HG03039 (cell line): ENCODE measurements around the gene RNF187.

Experiments used
- ATAC-seq: cut with Tn5 transposase; IDR thresholded peaks from one replicate; pipeline ENCODE4 v1.9.1; 2021; ENCODE audit warnings: mild to moderate bottlenecking, moderate library complexity; ENCODE audit not compliant: unreplicated experiment

RNF187 gene

DNA sequence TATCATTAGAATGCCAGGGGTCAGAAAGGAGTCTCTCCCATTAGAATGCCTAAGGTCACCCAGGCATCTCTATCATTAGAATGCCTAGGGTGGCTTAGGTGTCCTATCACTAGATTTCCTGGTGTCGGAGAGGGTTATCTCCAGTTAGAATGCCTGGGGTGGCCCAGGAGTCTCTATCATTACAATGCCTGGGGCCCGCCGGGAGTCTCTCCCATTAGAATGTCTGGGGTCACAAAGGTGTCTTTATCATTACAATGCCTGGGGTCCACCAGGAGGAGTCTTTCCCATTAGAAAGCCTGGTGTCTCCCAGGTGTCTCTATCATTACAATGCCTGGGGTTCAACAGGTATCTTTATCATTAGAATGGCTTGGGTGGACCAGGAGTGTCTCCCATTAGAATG, 56.2 kb downstream of the RNF187 start:
- no peak for ATAC-seq

DNA sequence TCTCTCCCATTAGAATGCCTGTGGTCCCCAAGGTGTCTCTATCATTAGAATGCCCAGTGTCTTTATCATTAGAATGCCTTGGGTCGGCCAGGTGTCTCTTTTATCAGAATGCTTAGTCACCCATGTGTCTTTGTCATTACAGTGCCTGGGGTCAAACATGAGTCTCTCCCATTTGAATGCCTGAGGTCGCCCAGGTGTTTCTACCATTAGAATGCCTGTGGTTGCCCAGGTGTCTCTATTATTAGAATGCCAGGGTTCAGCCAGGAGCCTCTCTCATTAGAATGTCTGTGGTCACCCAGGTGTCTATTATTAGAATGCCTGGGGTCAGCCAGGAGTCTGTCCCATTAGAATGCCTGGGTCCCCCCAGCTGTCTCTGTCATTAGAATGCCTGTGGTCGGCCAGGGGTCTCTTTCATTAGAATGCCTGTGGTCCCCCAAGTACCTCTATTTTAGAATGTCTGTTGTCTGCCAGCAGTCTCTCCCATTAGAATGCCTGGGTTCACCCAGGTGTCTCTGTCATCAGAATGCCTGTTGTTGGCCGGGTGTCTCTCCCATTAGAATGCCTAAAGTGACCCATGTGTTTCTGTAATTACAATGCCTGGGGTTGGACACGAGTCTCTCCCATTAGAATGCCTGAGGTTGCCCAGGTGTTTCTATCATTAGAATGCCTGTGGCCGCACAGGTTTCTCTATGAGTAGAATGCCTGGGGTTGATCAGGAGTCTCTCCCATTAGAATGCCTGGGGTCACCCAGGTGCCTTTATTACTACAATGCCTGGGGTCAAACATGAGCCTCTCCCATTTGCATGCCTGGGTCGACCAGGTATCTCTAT, 57.1 kb downstream of the RNF187 start:
- no peak for ATAC-seq

DNA sequence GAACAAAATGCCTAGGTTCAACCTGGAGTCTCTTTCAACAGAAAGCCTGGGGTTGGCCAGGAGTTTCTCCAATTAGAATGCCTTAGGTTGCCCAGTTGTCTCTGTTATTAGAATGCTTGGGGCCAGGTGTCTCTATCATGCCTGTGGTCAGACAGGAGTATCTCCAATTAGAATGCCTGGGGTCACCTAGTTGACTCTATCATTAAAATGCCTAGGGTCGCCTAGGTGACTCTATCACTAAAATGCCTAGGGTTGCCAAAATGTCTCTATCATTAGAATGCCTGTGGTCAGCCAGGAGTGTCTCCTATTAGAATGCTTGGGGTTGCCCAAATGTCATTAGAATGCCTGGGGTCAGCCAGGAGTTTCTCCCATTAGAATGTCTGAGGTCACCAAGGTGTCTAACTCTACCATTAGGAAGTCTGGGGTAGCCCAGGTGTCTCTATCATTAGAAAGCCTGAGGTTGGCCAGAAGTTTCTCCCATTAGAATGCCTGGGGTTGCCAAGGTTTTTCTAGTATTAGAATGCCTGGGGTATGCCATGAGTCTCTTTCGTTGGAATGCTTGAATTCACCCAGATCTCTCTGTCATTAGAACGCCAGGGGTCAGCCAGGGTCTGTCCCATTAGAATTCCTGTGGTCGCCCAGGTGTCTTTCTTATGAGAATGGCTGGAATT, 57.9 kb downstream of the RNF187 start:
- ATAC-seq, result no peak
